Fibroblast of the aortic adventitia (primary cell): ENCODE measurements around the gene ADPRS. TPM values are rescaled to one million over a fixed set of nuclear protein-coding genes. Genes with fewer than 3 reads are reported as not detected.

ENCODE experiments used
- DNase-seq: peaks from one replicate; pipeline ENCODE4 v3.0.0-alpha.2; 2010; ENCODE audit warnings: low read depth
- H3K4me3 ChIP-seq: 2 replicates; pipeline ENCODE4 v1.5.1; 2011; ENCODE audit warnings: low read depth, mild to moderate bottlenecking, control low read depth, low read length, moderate library complexity
- CTCF ChIP-seq: IDR thresholded peaks from 2 replicates; pipeline ENCODE4 v1.5.1; 2011; ENCODE audit warnings: mild to moderate bottlenecking, low read length, control low read depth, inconsistent platforms; ENCODE audit not compliant: insufficient read depth
- total RNA-seq: library from RNA; depleted of rRNA; stranded (reverse); fragments of >200 nt; gene quantifications from 2 replicates; pipeline ENCODE4 v1.2.3, GENCODE V29; 2012; ENCODE audit warnings: low replicate concordance

ADPRS gene
- total RNA-seq, 1 donor, result 21.1 TPM

DNA sequence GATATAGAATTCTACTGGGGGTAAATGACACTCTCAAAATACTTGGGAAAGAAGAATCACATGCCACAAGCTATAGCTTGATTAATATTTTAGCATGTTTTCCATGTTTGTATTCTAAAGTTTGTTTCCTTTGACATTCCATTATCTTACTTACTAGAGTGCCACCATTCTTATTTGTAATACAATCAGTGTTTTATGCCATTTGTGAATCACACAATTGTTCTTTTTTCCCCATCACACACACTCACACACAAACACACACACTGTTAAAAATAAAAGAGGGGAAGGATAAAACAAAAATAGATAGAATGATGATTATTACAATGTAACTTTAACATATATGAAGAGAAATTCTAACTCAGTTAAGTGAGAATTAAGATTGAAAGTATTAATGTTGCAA is 20.8 kb upstream of the ADPRS start:
- H3K4me3 ChIP-seq, result no peak overlapping the region
- no peak for DNase-seq
- no peak for TF ChIP-seq CTCF

GRCh38 chr1:36068866-36069265 is 19.8 kb upstream of the ADPRS start:
- DNase-seq, result no peak
- no peak overlapping the region for H3K4me3 ChIP-seq
- TF ChIP-seq CTCF, result no peak

GRCh38 chr1:36070349-36070748 is 18.3 kb upstream of the ADPRS start:
- DNase-seq, result no peak
- H3K4me3 ChIP-seq, result no peak overlapping the region
- no peak for TF ChIP-seq CTCF

- TF ChIP-seq CTCF, result no peak
- H3K4me3 ChIP-seq, result no peak overlapping the region
- DNase-seq, result no peak
These were observed 11.6 kb upstream of the ADPRS start for GRCh38 chr1:36076979-36077573.

- H3K4me3 ChIP-seq, result no peak overlapping the region
- no peak for TF ChIP-seq CTCF
- no peak for DNase-seq
These were observed 8.5 kb upstream of the ADPRS start for GRCh38 chr1:36080236-36080635.

DNA sequence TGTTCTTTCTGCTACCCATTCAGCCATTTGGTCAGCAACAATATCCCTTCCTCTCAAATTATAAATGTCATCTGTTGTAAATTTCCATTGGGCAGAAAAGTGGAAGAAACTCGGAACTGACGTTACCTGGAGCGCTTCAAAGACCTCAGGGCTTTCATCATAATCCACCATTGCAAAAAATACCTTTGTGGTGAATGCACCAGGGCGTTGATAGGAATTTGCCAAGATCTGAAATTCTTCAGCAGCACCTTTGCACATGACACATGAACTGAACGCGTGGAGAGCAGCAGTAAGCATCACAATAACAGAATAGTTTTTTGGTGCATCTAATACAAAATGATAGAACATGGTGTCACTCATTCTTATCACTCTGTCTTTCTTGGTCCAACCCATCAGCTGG is 7.9 kb upstream of the ADPRS start:
- no peak for DNase-seq
- no peak for TF ChIP-seq CTCF

DNA sequence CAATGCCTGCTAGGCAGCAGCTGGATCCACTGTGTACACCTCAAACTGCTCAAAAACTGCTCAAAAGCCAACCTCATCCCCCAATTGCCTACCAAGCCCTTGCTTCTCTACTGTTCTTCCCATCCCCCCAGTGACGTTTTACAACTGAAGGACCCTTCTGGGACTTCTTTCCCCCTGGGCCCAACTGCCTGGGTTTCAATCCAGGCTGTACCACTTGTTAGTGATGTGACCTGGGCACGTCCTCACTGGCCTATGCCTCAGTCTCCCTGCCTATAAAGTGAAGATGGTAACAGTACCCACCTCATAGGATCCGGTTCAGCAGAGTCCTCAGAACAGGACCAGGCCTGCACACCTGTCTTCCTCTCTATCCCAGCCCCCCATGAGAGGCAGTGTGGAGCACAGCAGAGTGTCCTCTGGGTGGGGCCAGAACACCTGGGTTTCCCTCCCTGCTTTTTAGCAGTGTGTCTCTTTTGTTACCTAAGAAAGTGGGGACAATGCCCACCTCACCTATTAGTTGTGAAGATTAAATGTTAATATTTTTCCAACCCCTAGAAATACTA is 6.7 kb upstream of the ADPRS start:
- DNase-seq, result no peak
- TF ChIP-seq CTCF, result no peak
- no peak overlapping the region for H3K4me3 ChIP-seq

More for the DNA sequence above, 7.9 kb upstream of the ADPRS start:
- H3K4me3 ChIP-seq, result no peak overlapping the region
